ENCODE data around the gene CDC40. TPM values are rescaled to one million over a fixed set of nuclear protein-coding genes. Genes with fewer than 3 reads are reported as not detected.

Gene CDC40
- 25.7 and 31.2 TPM in 2 replicates for total RNA-seq

- peak; percentile 90 for DNase-seq
- intact Hi-C loops (cut with micrococcal nuclease): loop anchor here (1.0 to 10.0 kb wide), 5 partner anchors 52 to 1085 kb away; partner anchors contain the start of genes AK9, CD164, CEP57L1 and FIG4
- peaks cover 12% of the 10 kb centered on the region for H3K27me3 Mint-ChIP-seq
- H3K9me3 Mint-ChIP-seq: no peaks in the 10 kb centered on the region
- peak within 1 kb of the TSS; percentile 59 for H3K27ac Mint-ChIP-seq
- H3K4me1 Mint-ChIP-seq: peaks cover 5% of the 10 kb centered on the region
- H3K4me3 Mint-ChIP-seq: no peak within 1 kb of the TSS
- H3K36me3 Mint-ChIP-seq (ENCODE audit: low read depth): no peaks in the 10 kb centered on the region
Measured at GRCh38 chr6:110180228-110181008, at the start of gene CDC40. Gene CDC40 (plus strand): TSS chr6:110180427. CDS start chr6:110180445, 18 bp downstream.

GRCh38 chr6:110137924-110138887 lies 42.0 kb upstream of the CDC40 start:
- H3K27me3 Mint-ChIP-seq: no peaks in the 10 kb centered on the region

GRCh38 chr6:110139052-110139451 lies 41.2 kb upstream of the CDC40 start:
- Mint-ChIP-seq H3K27me3 (no peaks in the 10 kb centered on the region), H3K9me3 (no peaks in the 10 kb centered on the region)

More at GRCh38 chr6:110137924-110138887, 42.0 kb upstream of the CDC40 start:
- Mint-ChIP-seq H3K4me1 (no peaks in the 10 kb centered on the region), H3K36me3 (ENCODE audit: low read depth) (no peaks in the 10 kb centered on the region), H3K27ac (no peak overlapping the region), H3K4me3 (no peak overlapping the region), H3K9me3 (no peaks in the 10 kb centered on the region)
- intact Hi-C loops (cut with micrococcal nuclease): no loop called here
- DNase-seq: no peak

GRCh38 chr6:110140650-110141049 lies 39.6 kb upstream of the CDC40 start:
- no peaks in the 10 kb centered on the region for H3K27me3 Mint-ChIP-seq
- H3K4me1 Mint-ChIP-seq: no peaks in the 10 kb centered on the region
- H3K27ac Mint-ChIP-seq: no peak overlapping the region
- intact Hi-C loops (cut with micrococcal nuclease): no loop called here
- no peak overlapping the region for H3K4me3 Mint-ChIP-seq
- H3K36me3 Mint-ChIP-seq (ENCODE audit: low read depth): no peaks in the 10 kb centered on the region
- H3K9me3 Mint-ChIP-seq: no peaks in the 10 kb centered on the region
- DNase-seq: no peak

More at GRCh38 chr6:110139052-110139451, 41.2 kb upstream of the CDC40 start:
- Mint-ChIP-seq H3K27ac (no peak overlapping the region), H3K4me1 (no peaks in the 10 kb centered on the region), H3K36me3 (ENCODE audit: low read depth) (no peaks in the 10 kb centered on the region), H3K4me3 (no peak overlapping the region)
- no peak for DNase-seq
- intact Hi-C loops (cut with micrococcal nuclease): no loop called here

GRCh38 chr6:110147870-110148269 lies 32.4 kb upstream of the CDC40 start:
- H3K4me3 Mint-ChIP-seq: no peak overlapping the region
- H3K36me3 Mint-ChIP-seq (ENCODE audit: low read depth): no peaks in the 10 kb centered on the region
- H3K9me3 Mint-ChIP-seq: no peaks in the 10 kb centered on the region
- no peaks in the 10 kb centered on the region for H3K4me1 Mint-ChIP-seq
- no peak for DNase-seq
- no peak overlapping the region for H3K27ac Mint-ChIP-seq
- intact Hi-C loops (cut with micrococcal nuclease): no loop called here
- H3K27me3 Mint-ChIP-seq: peaks cover 8% of the 10 kb centered on the region

- no peak for DNase-seq
- intact Hi-C loops (cut with micrococcal nuclease): no loop called here
- no peaks in the 10 kb centered on the region for H3K36me3 Mint-ChIP-seq (ENCODE audit: low read depth)
- H3K4me3 Mint-ChIP-seq: no peak overlapping the region
- no peaks in the 10 kb centered on the region for H3K4me1 Mint-ChIP-seq
- H3K9me3 Mint-ChIP-seq: no peaks in the 10 kb centered on the region
- no peak overlapping the region for H3K27ac Mint-ChIP-seq
- H3K27me3 Mint-ChIP-seq: peaks cover 7% of the 10 kb centered on the region
Measured at GRCh38 chr6:110158479-110158878, 21.7 kb upstream of the CDC40 start.

- intact Hi-C loops (cut with micrococcal nuclease): no loop called here
- Mint-ChIP-seq H3K27me3 (peaks cover 38% of the 10 kb centered on the region), H3K27ac (no peak overlapping the region)
Measured at GRCh38 chr6:110170081-110170480, 10.1 kb upstream of the CDC40 start.

GRCh38 chr6:110173506-110174132 lies 6.6 kb upstream of the CDC40 start:
- DNase-seq: no peak
- intact Hi-C loops (cut with micrococcal nuclease): no loop called here
- no peak overlapping the region for H3K27ac Mint-ChIP-seq
- H3K4me3 Mint-ChIP-seq: no peak overlapping the region
- no peaks in the 10 kb centered on the region for H3K9me3 Mint-ChIP-seq
- H3K36me3 Mint-ChIP-seq (ENCODE audit: low read depth): no peaks in the 10 kb centered on the region
- peaks cover 4% of the 10 kb centered on the region for H3K4me1 Mint-ChIP-seq
- H3K27me3 Mint-ChIP-seq: peaks cover 44% of the 10 kb centered on the region

More at GRCh38 chr6:110170081-110170480, 10.1 kb upstream of the CDC40 start:
- DNase-seq: no peak
- Mint-ChIP-seq H3K9me3 (no peaks in the 10 kb centered on the region), H3K4me1 (no peaks in the 10 kb centered on the region), H3K4me3 (no peak overlapping the region), H3K36me3 (ENCODE audit: low read depth) (no peaks in the 10 kb centered on the region)

- H3K4me3 Mint-ChIP-seq: peak overlapping the region; percentile 81
- no peaks in the 10 kb centered on the region for H3K9me3 Mint-ChIP-seq
- H3K4me1 Mint-ChIP-seq: peaks cover 4% of the 10 kb centered on the region
- intact Hi-C loops (cut with micrococcal nuclease): loop anchor here (1.0 kb wide), 1 partner anchor 212 kb away; no protein-coding TSS in a partner anchor
- DNase-seq: peak; percentile 88
- peaks cover 26% of the 10 kb centered on the region for H3K27me3 Mint-ChIP-seq
- H3K36me3 Mint-ChIP-seq (ENCODE audit: low read depth): no peaks in the 10 kb centered on the region
- peak overlapping the region; percentile 60 for H3K27ac Mint-ChIP-seq
Measured at GRCh38 chr6:110178626-110179405, 1.4 kb upstream of the CDC40 start.

GRCh38 chr6:110179406-110180227 lies 610 bp upstream of the CDC40 start, which contains the start of gene WASF1:
Gene WASF1 (minus strand): TSS chr6:110179670. CDS start chr6:110127601, 52,069 bp downstream.
- Mint-ChIP-seq H3K27ac (peak within 1 kb of the TSS; percentile 60), H3K4me1 (peaks cover 5% of the 10 kb centered on the region), H3K27me3 (peaks cover 19% of the 10 kb centered on the region), H3K36me3 (ENCODE audit: low read depth) (no peaks in the 10 kb centered on the region), H3K9me3 (no peaks in the 10 kb centered on the region), H3K4me3 (peak within 1 kb of the TSS; percentile 81)
- intact Hi-C loops (cut with micrococcal nuclease): loop anchor here (1.0 to 10.0 kb wide), 5 partner anchors 53 to 1084 kb away; partner anchors contain the start of genes AK9, CD164, CEP57L1 and FIG4
- peak; percentile 97 for DNase-seq

GRCh38 chr6:110181131-110182030 lies 1.2 kb downstream of the CDC40 start:
- H3K36me3 Mint-ChIP-seq (ENCODE audit: low read depth): no peaks in the 10 kb centered on the region
- H3K9me3 Mint-ChIP-seq: no peaks in the 10 kb centered on the region
- no peak overlapping the region for H3K27ac Mint-ChIP-seq
- DNase-seq: peak; percentile 62
- H3K27me3 Mint-ChIP-seq: peaks cover 9% of the 10 kb centered on the region
- intact Hi-C loops (cut with micrococcal nuclease): loop anchor here (5.0 to 10.0 kb wide), 4 partner anchors 51 to 799 kb away; partner anchors contain the start of genes AK9, CD164, FIG4 and ZBTB24
- peaks cover 13% of the 10 kb centered on the region for H3K4me1 Mint-ChIP-seq
- H3K4me3 Mint-ChIP-seq: no peak overlapping the region
